Measurements from ENCODE around the gene NKPD1. TPM values are rescaled to one million over a fixed set of nuclear protein-coding genes. Genes with fewer than 3 reads are reported as not detected.

Gene NKPD1
- total RNA-seq, 3 donors from 2014 or later = 0.16 to 1.3 (median 1.0) TPM

DNA sequence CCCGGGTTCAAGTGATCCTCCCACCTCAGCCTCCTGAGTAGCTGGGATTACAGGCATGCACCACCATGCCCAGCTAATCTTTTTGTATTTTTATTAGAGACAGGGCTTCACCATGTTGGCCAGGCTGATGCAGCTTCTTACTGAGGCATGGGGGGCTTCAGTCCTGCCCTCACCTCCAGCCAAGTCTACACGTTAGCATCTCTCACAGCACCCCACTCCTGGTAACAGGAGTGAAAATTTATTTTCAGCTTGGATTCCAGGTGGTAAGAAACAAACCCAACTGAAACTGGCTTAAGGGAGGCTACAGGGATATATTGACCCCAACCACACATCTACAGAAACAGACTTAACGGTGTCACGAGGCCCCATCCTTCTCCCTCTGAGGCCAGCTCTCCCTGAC, 10.6 kb downstream of the NKPD1 start:
- Histone ChIP-seq H3K4me1 (peaks cover 19% of the 10 kb centered on the region in 2 donors), H3K36me3 (no peaks in the 10 kb centered on the region), H3K4me3 (no peak overlapping the region), H3K27me3 (peaks cover 2 to 8% of the 10 kb centered on the region in 2 donors), H3K9me3 (no peaks in the 10 kb centered on the region), H3K27ac (no peak overlapping the region)
- TF ChIP-seq POLR2AphosphoS5 (IDR thresholded peaks at IDR 0.05) = no peak
- no peak for TF ChIP-seq POLR2A (IDR thresholded peaks at IDR 0.05)
- TF ChIP-seq, protein P1, sequence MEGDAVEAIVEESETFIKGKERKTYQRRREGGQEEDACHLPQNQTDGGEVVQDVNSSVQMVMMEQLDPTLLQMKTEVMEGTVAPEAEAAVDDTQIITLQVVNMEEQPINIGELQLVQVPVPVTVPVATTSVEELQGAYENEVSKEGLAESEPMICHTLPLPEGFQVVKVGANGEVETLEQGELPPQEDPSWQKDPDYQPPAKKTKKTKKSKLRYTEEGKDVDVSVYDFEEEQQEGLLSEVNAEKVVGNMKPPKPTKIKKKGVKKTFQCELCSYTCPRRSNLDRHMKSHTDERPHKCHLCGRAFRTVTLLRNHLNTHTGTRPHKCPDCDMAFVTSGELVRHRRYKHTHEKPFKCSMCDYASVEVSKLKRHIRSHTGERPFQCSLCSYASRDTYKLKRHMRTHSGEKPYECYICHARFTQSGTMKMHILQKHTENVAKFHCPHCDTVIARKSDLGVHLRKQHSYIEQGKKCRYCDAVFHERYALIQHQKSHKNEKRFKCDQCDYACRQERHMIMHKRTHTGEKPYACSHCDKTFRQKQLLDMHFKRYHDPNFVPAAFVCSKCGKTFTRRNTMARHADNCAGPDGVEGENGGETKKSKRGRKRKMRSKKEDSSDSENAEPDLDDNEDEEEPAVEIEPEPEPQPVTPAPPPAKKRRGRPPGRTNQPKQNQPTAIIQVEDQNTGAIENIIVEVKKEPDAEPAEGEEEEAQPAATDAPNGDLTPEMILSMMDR (IDR thresholded peaks at IDR 0.05) = no peak
- intact Hi-C loops (cut with DNase I; ENCODE audit: low total_unique reads) = no loop called here
- DNase-seq (ENCODE audit: low spot score in 2 of 2) = no peak

GRCh38 chr19:45149129-45149528, 11.7 kb downstream of the NKPD1 start:
- intact Hi-C loops (cut with DNase I; ENCODE audit: low total_unique reads) = no loop called here
- Histone ChIP-seq H3K4me1 (peaks cover 18 to 19% of the 10 kb centered on the region in 2 donors), H3K4me3 (no peak overlapping the region)

GRCh38 chr19:45147835-45148676, 12.7 kb downstream of the NKPD1 start:
- no peak for TF ChIP-seq POLR2AphosphoS5 (IDR thresholded peaks at IDR 0.05)
- TF ChIP-seq, protein P1 (IDR thresholded peaks at IDR 0.05) = no peak
- TF ChIP-seq POLR2A (IDR thresholded peaks at IDR 0.05) = no peak
- intact Hi-C loops (cut with DNase I; ENCODE audit: low total_unique reads) = no loop called here
- peaks cover 2 to 8% of the 10 kb centered on the region in 2 donors for H3K27me3 ChIP-seq
- no peaks in the 10 kb centered on the region for H3K9me3 ChIP-seq
- no peaks in the 10 kb centered on the region for H3K36me3 ChIP-seq
- DNase-seq (ENCODE audit: low spot score in 2 of 2) = no peak
- H3K27ac ChIP-seq = no peak overlapping the region
- no peak overlapping the region for H3K4me3 ChIP-seq
- H3K4me1 ChIP-seq = peaks cover 8 to 11% of the 10 kb centered on the region in 2 donors

More at GRCh38 chr19:45149129-45149528, 11.7 kb downstream of the NKPD1 start:
- peaks cover 2 to 8% of the 10 kb centered on the region in 2 donors for H3K27me3 ChIP-seq
- no peaks in the 10 kb centered on the region for H3K36me3 ChIP-seq
- no peak overlapping the region for H3K27ac ChIP-seq
- TF ChIP-seq POLR2AphosphoS5 (IDR thresholded peaks at IDR 0.05) (no peak), POLR2A (IDR thresholded peaks at IDR 0.05) (no peak)
- TF ChIP-seq, protein P1 (IDR thresholded peaks at IDR 0.05) = no peak
- DNase-seq (ENCODE audit: low spot score in 2 of 2) = no peak
- H3K9me3 ChIP-seq = no peaks in the 10 kb centered on the region

- no peak for DNase-seq (ENCODE audit: low spot score in 2 of 2)
- Histone ChIP-seq H3K9me3 (no peaks in the 10 kb centered on the region), H3K27ac (no peak overlapping the region), H3K4me1 (no peaks in the 10 kb centered on the region), H3K4me3 (no peak overlapping the region), H3K36me3 (no peaks in the 10 kb centered on the region), H3K27me3 (peaks cover 0 to 2% of the 10 kb centered on the region in 2 donors)
- intact Hi-C loops (cut with DNase I; ENCODE audit: low total_unique reads) = no loop called here
- TF ChIP-seq, protein P1 (IDR thresholded peaks at IDR 0.05) = no peak
- TF ChIP-seq POLR2A (IDR thresholded peaks at IDR 0.05) = no peak
- TF ChIP-seq POLR2AphosphoS5 (IDR thresholded peaks at IDR 0.05) = no peak
Observed at GRCh38 chr19:45146741-45147205, 14.0 kb downstream of the NKPD1 start.

DNA sequence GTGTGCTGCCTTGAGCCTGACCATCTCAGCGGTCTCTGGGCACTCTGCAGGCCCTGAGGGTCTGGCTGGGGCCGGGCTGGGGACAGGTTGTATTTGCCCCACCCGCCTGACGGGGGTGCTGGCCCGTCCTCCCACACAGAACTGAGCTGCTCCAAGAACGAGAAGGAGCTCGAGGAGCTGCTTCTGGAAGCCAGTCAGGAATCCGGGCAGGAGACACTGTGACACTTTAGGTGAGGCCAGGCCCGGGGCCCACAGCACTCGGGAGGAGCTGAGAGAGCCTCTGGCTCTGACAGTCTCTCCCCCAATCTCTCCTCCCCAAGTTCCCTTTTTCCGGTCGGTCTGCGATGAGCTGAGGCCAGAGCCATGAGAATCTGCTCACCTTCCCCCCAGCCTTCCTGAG, 14.5 kb downstream of the NKPD1 start:
- H3K27me3 ChIP-seq = no peaks in the 10 kb centered on the region
- H3K27ac ChIP-seq = no peak overlapping the region
- no peaks in the 10 kb centered on the region for H3K36me3 ChIP-seq
- no peak for DNase-seq (ENCODE audit: low spot score in 2 of 2)
- H3K4me3 ChIP-seq = no peak overlapping the region
- intact Hi-C loops (cut with DNase I; ENCODE audit: low total_unique reads) = no loop called here
- H3K4me1 ChIP-seq = no peaks in the 10 kb centered on the region
- no peaks in the 10 kb centered on the region for H3K9me3 ChIP-seq
- TF ChIP-seq POLR2A (IDR thresholded peaks at IDR 0.05) (no peak), POLR2AphosphoS5 (IDR thresholded peaks at IDR 0.05) (no peak)
- TF ChIP-seq, protein P1 (IDR thresholded peaks at IDR 0.05) = no peak

Data from breast epithelium (tissue), 4 donors.